CD4-positive, alpha-beta T cell treated with Interleukin-15 for 1 hour (primary cell): ENCODE data around the gene MIB2.

Experiments
- DNase-seq: peaks from one replicate; pipeline ENCODE4 v3.0.0-alpha.2; 2020

The MIB2 gene

GRCh38 chr1:1598720-1599029 is 16.6 kb upstream of the MIB2 start:
- DNase-seq = no peak

- DNase-seq = peak; percentile 23
Observed at GRCh38 chr1:1599030-1599934, 16.0 kb upstream of the MIB2 start.

GRCh38 chr1:1599935-1600860 is 15.1 kb upstream of the MIB2 start, which contains the start of gene FNDC10:
TSS of gene FNDC10 (minus strand) at chr1:1600135. CDS start at chr1:1600015, 120 bp downstream.
- DNase-seq = no peak

- DNase-seq = no peak
Observed at GRCh38 chr1:1600861-1601563, 14.3 kb upstream of the MIB2 start.

- no peak for DNase-seq
Observed at GRCh38 chr1:1601564-1602303, 13.6 kb upstream of the MIB2 start.

- DNase-seq = no peak
Observed at GRCh38 chr1:1602304-1602967, 12.9 kb upstream of the MIB2 start.

- DNase-seq = no peak
Observed at GRCh38 chr1:1602968-1603506, 12.3 kb upstream of the MIB2 start.

GRCh38 chr1:1603671-1604373 is 11.5 kb upstream of the MIB2 start:
- DNase-seq = no peak

GRCh38 chr1:1604374-1605033 is 10.8 kb upstream of the MIB2 start:
- no peak for DNase-seq

- DNase-seq = no peak
Observed at GRCh38 chr1:1605034-1605591, 10.2 kb upstream of the MIB2 start.

GRCh38 chr1:1605724-1606123 is 9.6 kb upstream of the MIB2 start:
- no peak for DNase-seq

- no peak for DNase-seq
Observed at GRCh38 chr1:1606232-1606631, 9.1 kb upstream of the MIB2 start.

- no peak for DNase-seq
Observed at GRCh38 chr1:1609822-1610485, 5.3 kb upstream of the MIB2 start.

GRCh38 chr1:1610796-1611195 is 4.5 kb upstream of the MIB2 start:
- DNase-seq = no peak

GRCh38 chr1:1612104-1612400 is 3.2 kb upstream of the MIB2 start:
- DNase-seq = no peak

- DNase-seq = no peak
Observed at GRCh38 chr1:1613509-1614082, 1.7 kb upstream of the MIB2 start.

GRCh38 chr1:1614204-1614953 is 921 bp upstream of the MIB2 start:
- peak; percentile 74 for DNase-seq

- no peak for DNase-seq
Observed at GRCh38 chr1:1614954-1615255, 395 bp upstream of the MIB2 start.
